IPS-20b (cell line): ENCODE data around the gene HSPB3.
"Not testable (repeated sequence)": the region's sequence is repeated elsewhere in the genome, so short reads cannot be mapped to it uniquely, and the experiment has no call there.

Experiments
- H3K27ac ChIP-seq: one replicate; pipeline ENCODE4 v1.5.1; 2013; ENCODE audit warnings: low read length
- H3K27me3 ChIP-seq: 2 replicates; pipeline ENCODE4 v1.6.1; 2013; ENCODE audit warnings: mild to moderate bottlenecking, low read length, inconsistent platforms; ENCODE audit not compliant: insufficient read depth
- H3K36me3 ChIP-seq: 2 replicates; pipeline ENCODE4 v1.6.1; 2013; ENCODE audit warnings: low read depth, mild to moderate bottlenecking, inconsistent platforms, low read length, moderate library complexity; ENCODE audit not compliant: insufficient read depth
- H3K4me1 ChIP-seq: 2 replicates; pipeline ENCODE4 v1.6.1; 2013; ENCODE audit warnings: mild to moderate bottlenecking, control low read depth, inconsistent platforms, low read length, moderate library complexity; ENCODE audit not compliant: insufficient read depth
- H3K4me3 ChIP-seq: 2 replicates; pipeline ENCODE4 v1.5.1; 2013; ENCODE audit warnings: mild to moderate bottlenecking, low read length, inconsistent platforms
- H3K9ac ChIP-seq: 2 replicates; pipeline ENCODE4 v1.6.1; 2013; ENCODE audit warnings: low read depth, mild to moderate bottlenecking, inconsistent platforms, low read length, moderate library complexity
- H3K9me3 ChIP-seq: 2 replicates; pipeline ENCODE4 v1.6.1; 2013; ENCODE audit warnings: mild to moderate bottlenecking, low read depth, low read length, inconsistent platforms; ENCODE audit not compliant: insufficient read depth

Gene HSPB3

DNA sequence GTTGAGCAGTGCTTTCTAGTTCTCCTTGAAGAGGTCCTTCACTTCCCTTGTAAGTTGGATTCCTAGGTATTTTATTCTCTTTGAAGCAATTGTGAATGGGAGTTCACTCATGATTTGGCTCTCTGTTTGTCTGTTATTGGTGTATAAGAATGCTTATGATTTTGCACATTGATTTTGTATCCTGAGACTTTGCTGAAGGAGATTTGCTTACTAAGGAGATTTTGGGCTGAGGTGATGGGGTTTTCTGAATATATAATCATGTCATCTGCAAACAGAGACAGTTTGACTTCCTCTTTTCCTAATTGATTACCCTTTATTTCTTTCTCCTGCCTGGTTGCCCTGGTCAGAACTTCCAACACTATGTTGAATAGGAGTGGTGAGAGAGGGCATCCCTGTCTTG, 30.2 kb downstream of the HSPB3 start:
- H3K36me3 ChIP-seq, H3K27ac ChIP-seq, H3K4me1 ChIP-seq, H3K27me3 ChIP-seq, H3K4me3 ChIP-seq, H3K9ac ChIP-seq, H3K9me3 ChIP-seq: not testable (repeated sequence)

DNA sequence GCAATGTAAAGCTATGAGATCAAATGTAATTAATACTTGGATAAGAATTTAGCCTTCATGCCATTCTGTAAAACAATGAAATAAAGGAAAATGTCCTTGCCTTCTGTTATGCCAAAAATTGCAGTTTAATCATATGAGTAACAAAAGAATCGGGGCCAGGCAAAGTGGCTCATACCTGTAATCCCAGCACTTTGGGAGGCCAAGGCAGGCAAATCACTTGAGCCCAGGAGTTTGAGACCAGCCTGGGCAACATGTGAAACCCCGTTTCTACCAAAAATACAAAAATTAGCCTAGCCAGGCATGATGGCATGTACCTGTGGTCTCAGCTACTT, 34.1 kb downstream of the HSPB3 start:
- not testable (repeated sequence) for H3K9me3 ChIP-seq, H3K4me1 ChIP-seq, H3K4me3 ChIP-seq, H3K9ac ChIP-seq, H3K36me3 ChIP-seq, H3K27me3 ChIP-seq, H3K27ac ChIP-seq

GRCh38 chr5:54491326-54491725, 35.8 kb downstream of the HSPB3 start:
- Histone ChIP-seq H3K27ac (no peak overlapping the region), H3K4me3 (no peak overlapping the region), H3K27me3 (no peaks in the 10 kb centered on the region), H3K9ac (no peak overlapping the region), H3K36me3 (no peaks in the 10 kb centered on the region), H3K4me1 (no peaks in the 10 kb centered on the region), H3K9me3 (no peaks in the 10 kb centered on the region)

DNA sequence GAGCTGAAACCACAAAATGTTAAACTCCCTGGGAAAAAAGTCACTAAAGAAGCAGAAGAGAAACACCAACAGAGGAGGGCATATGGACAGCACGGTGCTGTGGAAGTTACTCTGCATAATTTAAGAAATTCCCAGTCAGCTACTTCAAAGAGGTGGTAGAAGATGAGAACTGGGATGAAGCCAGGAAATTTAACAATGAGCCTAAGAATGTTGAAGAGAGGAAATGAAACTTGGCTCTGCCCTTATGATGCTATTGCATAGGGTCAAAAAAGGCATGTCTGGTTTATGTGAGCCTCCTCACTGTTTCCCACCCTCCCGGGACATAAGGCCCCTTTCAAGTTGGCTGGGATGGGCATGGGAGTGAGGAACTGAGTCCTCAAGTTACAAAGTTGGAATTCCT, 36.7 kb downstream of the HSPB3 start:
- peaks cover under 1% of the 10 kb centered on the region; the same call in 1 of the 2 replicates for H3K9me3 ChIP-seq
- H3K27me3 ChIP-seq: no peaks in the 10 kb centered on the region
- H3K27ac ChIP-seq: no peak overlapping the region
- H3K4me1 ChIP-seq: no peaks in the 10 kb centered on the region
- H3K4me3 ChIP-seq: no peak overlapping the region
- no peaks in the 10 kb centered on the region for H3K36me3 ChIP-seq
- no peak overlapping the region for H3K9ac ChIP-seq

DNA sequence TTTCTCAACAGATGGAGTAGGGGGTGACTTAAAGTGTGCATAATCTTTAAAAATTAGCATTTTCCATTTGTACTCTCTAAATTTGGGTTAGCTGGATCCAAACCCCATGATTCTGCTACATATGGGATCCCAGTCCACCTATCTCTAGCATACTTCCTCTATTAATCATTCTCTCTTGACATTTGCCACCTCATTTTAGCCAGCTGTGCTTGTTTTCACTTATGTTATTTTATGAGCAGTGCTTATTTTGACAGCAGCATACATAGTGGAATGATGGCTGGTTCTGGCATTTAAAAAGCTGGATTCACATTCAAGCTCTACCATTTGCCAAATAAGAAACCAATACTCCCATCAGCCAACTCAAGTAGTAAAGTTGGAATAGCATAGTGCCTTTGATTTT, 39.5 kb downstream of the HSPB3 start:
- H3K9me3 ChIP-seq: peaks cover 11% of the 10 kb centered on the region
- H3K9ac ChIP-seq: no peak overlapping the region
- no peak overlapping the region for H3K4me3 ChIP-seq
- H3K27ac ChIP-seq: no peak overlapping the region
- H3K36me3 ChIP-seq: no peaks in the 10 kb centered on the region
- H3K4me1 ChIP-seq: no peaks in the 10 kb centered on the region
- H3K27me3 ChIP-seq: no peaks in the 10 kb centered on the region
